HepG2 (cell line): ENCODE measurements around the gene TBCD. TPM values are rescaled to one million over a fixed set of nuclear protein-coding genes. Genes with fewer than 3 reads are reported as not detected.

Experiments
- ATAC-seq: fragments of 200-7000 bp; cut with Tn5 transposase; 3 replicates; pipeline ENCODE4 v1.9.1; 2020; ENCODE audit warnings: mild to moderate bottlenecking, moderate library complexity
- BruUV-seq: library from RNA; stranded (reverse); fragments of 400-500 nt; replicated peaks from 2 replicates; lab custom pipeline; 2021; lab: Mats Ljungman, UMichigan
- CTCF ChIA-PET: fragments of 300-600 bp; formaldehyde crosslinking; extraction: SDS; loops from one replicate; lab custom pipeline; 2021; ENCODE audit warnings: low total read pairs, inconsistent platforms, low intra/inter-chr PET ratio; lab: Yijun Ruan, JAX
- POLR2A ChIA-PET: fragments of 350-600 bp; sonication (Branson Sonifier 250); formaldehyde crosslinking; loops from one replicate; lab custom pipeline; 2020; ENCODE audit warnings: antibody characterized with exemption, inconsistent platforms; lab: Yijun Ruan, JAX
- DNase-seq: peaks from one replicate; pipeline ENCODE4 v3.0.0-alpha.2; 2015; ENCODE audit warnings: low spot score
- FAIRE-seq: peaks from 3 replicates; lab custom pipeline; 2011; peaks lifted over from hg19 to GRCh38; lab: Jason Lieb, UNC
- H2AFZ ChIP-seq: one replicate; pipeline ENCODE4 v1.6.1; 2011; ENCODE audit warnings: low read length, inconsistent platforms
- H3K27ac ChIP-seq: fragments of 300-600 bp; 3 replicates; pipeline ENCODE4 v1.8.0; 2011; ENCODE audit warnings: mixed run types, mild to moderate bottlenecking, mixed read lengths, low read length, inconsistent platforms; ENCODE audit not compliant: insufficient read depth; ENCODE audit errors: extremely low read length
- H3K27me3 ChIP-seq, 2 experiments: fragments of 200-600 bp in 1 of 2; 2 replicates in 1 of 2; 3 replicates in 1 of 2; pipeline versions ENCODE4 v1.6.0 to v1.8.0; 2011; ENCODE audit warnings: low read length in 2 of 2, mild to moderate bottlenecking in 2 of 2, moderate library complexity in 2 of 2, inconsistent platforms in 1 of 2; ENCODE audit not compliant: insufficient read depth in 2 of 2, control insufficient read depth in 1 of 2
- H3K36me3 ChIP-seq, 2 experiments: fragments of 200-600 bp in 1 of 2; replicated peaks in 1 of 2; 2 replicates in 1 of 2; 3 replicates in 1 of 2; pipeline versions ENCODE4 v1.5.1 to v1.8.0; 2011; ENCODE audit warnings: low read length in 2 of 2, inconsistent platforms in 1 of 2; ENCODE audit not compliant: insufficient read depth in 2 of 2, control insufficient read depth in 1 of 2
- H3K4me1 ChIP-seq: 2 replicates; pipeline ENCODE4 v1.5.1; 2012; ENCODE audit warnings: low read length, inconsistent platforms; ENCODE audit not compliant: insufficient read depth
- H3K4me2 ChIP-seq: 2 replicates; pipeline ENCODE4 v1.6.0; 2011; ENCODE audit warnings: low read depth, low read length, inconsistent platforms
- H3K4me3 ChIP-seq, 3 experiments: fragments of 200-600 bp in 1 of 3; sonication (generic), shearing (Covaris generic) in 1 of 3; replicated peaks in 1 of 3; 2 replicates each; pipeline ENCODE4 v1.5.1; 2011 to 2016; ENCODE audit warnings: low read length in 3 of 3, inconsistent platforms in 2 of 3, low read depth in 2 of 3, mild to moderate bottlenecking in 2 of 3, control low read depth in 1 of 3, mixed read lengths in 1 of 3; ENCODE audit not compliant: insufficient read depth in 1 of 3
- H3K79me2 ChIP-seq: one replicate; pipeline ENCODE4 v1.6.1; 2011; ENCODE audit warnings: low read length, inconsistent platforms; ENCODE audit not compliant: insufficient read depth
- H3K9ac ChIP-seq: 2 replicates; pipeline ENCODE4 v1.6.0; 2011; ENCODE audit warnings: mild to moderate bottlenecking, low read depth, low read length, inconsistent platforms; ENCODE audit not compliant: insufficient read depth
- H3K9me3 ChIP-seq: 2 replicates; pipeline ENCODE4 v1.5.1; 2012; ENCODE audit warnings: mild to moderate bottlenecking, low read length
- H4K20me1 ChIP-seq: 2 replicates; pipeline ENCODE4 v1.6.0; 2011; ENCODE audit warnings: inconsistent platforms, mild to moderate bottlenecking, low read length, moderate library complexity; ENCODE audit not compliant: insufficient read depth
- GABPB1 ChIP-seq: IDR thresholded peaks from 2 replicates; pipeline ENCODE4 v1.6.1; 2016; ENCODE audit warnings: mild to moderate bottlenecking, missing genetic modification reagents, moderate library complexity, missing compliant biosample characterization
- SCMH1 ChIP-seq: sonication (generic); formaldehyde crosslinking; IDR thresholded peaks from 2 replicates; pipeline ENCODE4 v1.9.0; 2021; ENCODE audit warnings: missing genetic modification reagents, mild to moderate bottlenecking, borderline replicate concordance
- STAT5B ChIP-seq: sonication (generic); formaldehyde crosslinking; IDR thresholded peaks from 2 replicates; pipeline ENCODE4 v1.4.0; 2020; ENCODE audit warnings: missing genetic modification reagents
- TRIM24 ChIP-seq: sonication (generic); formaldehyde crosslinking; IDR thresholded peaks from 2 replicates; pipeline ENCODE4 v1.8.0; 2022; ENCODE audit warnings: mild to moderate bottlenecking, missing genetic modification reagents
- ZBTB1 ChIP-seq: sonication (generic); formaldehyde crosslinking; IDR thresholded peaks from 2 replicates; pipeline ENCODE4 v1.4.0; 2020; ENCODE audit warnings: missing genetic modification reagents, borderline replicate concordance
- ZNF124 ChIP-seq: sonication (generic); formaldehyde crosslinking; IDR thresholded peaks from 2 replicates; pipeline ENCODE4 v1.4.0; 2020; ENCODE audit warnings: missing genetic modification reagents
- ZNF138 ChIP-seq: sonication (generic); formaldehyde crosslinking; IDR thresholded peaks from 2 replicates; pipeline ENCODE4 v1.5.0; 2020; ENCODE audit warnings: mild to moderate bottlenecking, low read depth, missing genetic modification reagents
- ZNF33B ChIP-seq: sonication (generic); formaldehyde crosslinking; IDR thresholded peaks from 2 replicates; pipeline ENCODE4 v1.5.1; 2020; ENCODE audit warnings: mild to moderate bottlenecking, missing genetic modification reagents
- ZNF816 ChIP-seq: sonication (generic); formaldehyde crosslinking; IDR thresholded peaks from 2 replicates; pipeline ENCODE4 v1.8.0; 2022; ENCODE audit warnings: missing genetic modification reagents, mild to moderate bottlenecking, borderline replicate concordance
- WGBS: methylation state at CpG from one replicate; pipeline ENCODE4 v1.1.6; 2017; ENCODE audit warnings: low lambda C conversion rate; 5-methylcytosine and 5-hydroxymethylcytosine counted together
- in situ Hi-C: cut with HindIII; loops from 2 replicates; pipeline ENCODE4 v1.10.0; 2017; ENCODE audit warnings: low pct_unique_long_range_greater_than_20kb; ENCODE audit not compliant: extremely low pct_ligation_motif_present
- intact Hi-C: fragments of 100-400 bp; cut with micrococcal nuclease; formaldehyde crosslinking; loops from one replicate; pipeline ENCODE4 v1.10.0; 2022; ENCODE audit not compliant: unreplicated experiment
- polyA plus RNA-seq, 8 experiments: library from polyadenylated mRNA; depleted of rRNA in 3 of 8; stranded (reverse) in 7 of 8; unstranded in 1 of 8; fragments of >200 nt; fragmentation: Illumina TruSeq in 4 of 8; extraction: Trizol in 4 of 8; gene quantifications; 2 replicates each; pipeline versions ENCODE4 v1.2.1 to v1.2.3, GENCODE V29; 2011 to 2016; ENCODE audit warnings: low read depth in 4 of 8, missing spikeins in 1 of 8, mixed read lengths in 1 of 8; ENCODE audit not compliant: insufficient read depth in 1 of 8
- total RNA-seq, 5 experiments: library from RNA; depleted of rRNA; stranded (reverse); fragments of >200 nt; fragmentation: Illumina TruSeq; extraction: Trizol; gene quantifications; 2 replicates each; pipeline ENCODE4 v1.2.3, GENCODE V29; 2016; ENCODE audit warnings: low read depth in 1 of 5
- TF ChIP-seq, protein P1 (sequence below): IDR thresholded peaks from 2 replicates; pipeline ENCODE4 v1.6.1; 2016; ENCODE audit warnings: low read depth, borderline replicate concordance
- TF ChIP-seq, protein P2 (sequence below): sonication (generic); formaldehyde crosslinking; IDR thresholded peaks from 2 replicates; pipeline ENCODE4 v1.5.0; 2020; ENCODE audit warnings: missing genetic modification reagents

Gene TBCD
- total and polyA plus RNA-seq, 2 of the 13 experiments (the other 11 are each of a cell fraction or from before 2014, with no cell fraction given), result 33.9 to 54.8 TPM

GRCh38 chr17:82828875-82829487 is 77.1 kb downstream of the TBCD start:
- no peak overlapping the region for H3K4me2 ChIP-seq
- ChIA-PET CTCF (no interaction called here), POLR2A (no interaction called here)
- H3K9me3 ChIP-seq, result no peaks in the 10 kb centered on the region
- no peaks in the 10 kb centered on the region for H3K27me3 ChIP-seq
- no peak overlapping the region for H3K4me3 ChIP-seq
- peaks cover 9 to 28% of the 10 kb centered on the region in 2 experiments; a peak in 4 of 5 replicates for H3K36me3 ChIP-seq
- WGBS, result 97% methylated on average over 26 of the region's 26 CpGs
- H4K20me1 ChIP-seq, result no peaks in the 10 kb centered on the region
- FAIRE-seq (no peak), ATAC-seq (no peak), DNase-seq (no peak)
- no peak overlapping the region for H3K27ac ChIP-seq
- no peak overlapping the region for H2AFZ ChIP-seq
- H3K79me2 ChIP-seq, result no peaks in the 10 kb centered on the region
- H3K9ac ChIP-seq, result no peak overlapping the region
- TF ChIP-seq ZNF33B (CRISPR knock-in tag) (no peak), STAT5B (CRISPR knock-in tag) (no peak), TRIM24 (CRISPR knock-in tag) (no peak), SCMH1 (CRISPR knock-in tag) (no peak), ZNF124 (CRISPR knock-in tag) (no peak), ZNF138 (CRISPR knock-in tag) (no peak), ZNF816 (CRISPR knock-in tag) (no peak), ZBTB1 (no peak), GABPB1 (CRISPR knock-in tag) (no peak)
- TF ChIP-seq, protein P1, sequence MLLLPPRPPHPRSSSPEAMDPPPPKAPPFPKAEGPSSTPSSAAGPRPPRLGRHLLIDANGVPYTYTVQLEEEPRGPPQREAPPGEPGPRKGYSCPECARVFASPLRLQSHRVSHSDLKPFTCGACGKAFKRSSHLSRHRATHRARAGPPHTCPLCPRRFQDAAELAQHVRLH (CRISPR knock-in tag), result no peak
- TF ChIP-seq, protein P2, sequence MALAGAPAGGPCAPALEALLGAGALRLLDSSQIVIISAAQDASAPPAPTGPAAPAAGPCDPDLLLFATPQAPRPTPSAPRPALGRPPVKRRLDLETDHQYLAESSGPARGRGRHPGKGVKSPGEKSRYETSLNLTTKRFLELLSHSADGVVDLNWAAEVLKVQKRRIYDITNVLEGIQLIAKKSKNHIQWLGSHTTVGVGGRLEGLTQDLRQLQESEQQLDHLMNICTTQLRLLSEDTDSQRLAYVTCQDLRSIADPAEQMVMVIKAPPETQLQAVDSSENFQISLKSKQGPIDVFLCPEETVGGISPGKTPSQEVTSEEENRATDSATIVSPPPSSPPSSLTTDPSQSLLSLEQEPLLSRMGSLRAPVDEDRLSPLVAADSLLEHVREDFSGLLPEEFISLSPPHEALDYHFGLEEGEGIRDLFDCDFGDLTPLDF (CRISPR knock-in tag), result no peak
- intact Hi-C loops (no loop called here), in situ Hi-C loops (no loop called here)
- BruUV-seq, result no TSS peak
- H3K4me1 ChIP-seq, result no peaks in the 10 kb centered on the region
